Endothelial cell (in vitro differentiated cells): ENCODE measurements around the gene IL36RN. TPM values are rescaled to one million over a fixed set of nuclear protein-coding genes. Genes with fewer than 3 reads are reported as not detected.

ENCODE experiments used
- DNase-seq: peaks from one replicate; pipeline ENCODE4 v3.0.0; 2021; ENCODE audit warnings: low spot score
- H3K27ac Mint-ChIP-seq: one replicate; pipeline ENCODE4 v1.8.0; 2021; ENCODE audit warnings: mixed read lengths, inconsistent platforms; ENCODE audit not compliant: unreplicated experiment
- H3K27me3 Mint-ChIP-seq: one replicate; pipeline ENCODE4 v1.8.0; 2021; ENCODE audit warnings: mild to moderate bottlenecking, moderate library complexity, mixed read lengths, inconsistent platforms; ENCODE audit not compliant: unreplicated experiment
- H3K36me3 Mint-ChIP-seq: one replicate; pipeline ENCODE4 v1.8.0; 2021; ENCODE audit warnings: mild to moderate bottlenecking, low read depth, mixed read lengths, inconsistent platforms; ENCODE audit not compliant: unreplicated experiment
- H3K4me1 Mint-ChIP-seq: one replicate; pipeline ENCODE4 v1.8.0; 2021; ENCODE audit warnings: mild to moderate bottlenecking, mixed read lengths, inconsistent platforms; ENCODE audit not compliant: unreplicated experiment
- H3K4me3 Mint-ChIP-seq: one replicate; pipeline ENCODE4 v1.8.0; 2021; ENCODE audit warnings: mild to moderate bottlenecking, mixed read lengths, inconsistent platforms; ENCODE audit not compliant: unreplicated experiment
- H3K9me3 Mint-ChIP-seq: one replicate; pipeline ENCODE4 v1.8.0; 2021; ENCODE audit warnings: mixed read lengths, inconsistent platforms; ENCODE audit not compliant: unreplicated experiment
- CTCF ChIP-seq: fragments of 200-600 bp; sonication (generic); IDR thresholded peaks from one replicate; pipeline ENCODE4 v1.5.0; 2021; ENCODE audit warnings: antibody characterized with exemption; ENCODE audit not compliant: unreplicated experiment
- total RNA-seq: library from RNA; stranded (reverse); fragmentation: NEBNext Ultra II Directional; extraction: Animal tissue kit (Norgen Biotek cat#: 25700); gene quantifications from one replicate; pipeline ENCODE4 v1.2.1, GENCODE V29; 2021; ENCODE audit not compliant: unreplicated experiment

The IL36RN gene
- total RNA-seq, 1 donor from 2014 or later: not detected

GRCh38 chr2:113080134-113080533 is 21.1 kb downstream of the IL36RN start:
- Mint-ChIP-seq H3K36me3 (no peaks in the 10 kb centered on the region), H3K4me1 (no peaks in the 10 kb centered on the region), H3K4me3 (no peak overlapping the region), H3K9me3 (no peaks in the 10 kb centered on the region), H3K27ac (no peak overlapping the region), H3K27me3 (peaks cover 6% of the 10 kb centered on the region)
- TF ChIP-seq CTCF: peak; percentile 53
- DNase-seq: peak; percentile 63

GRCh38 chr2:113081488-113082210 is 22.7 kb downstream of the IL36RN start:
- no peak for TF ChIP-seq CTCF
- no peaks in the 10 kb centered on the region for H3K36me3 Mint-ChIP-seq
- peaks cover 9% of the 10 kb centered on the region for H3K27me3 Mint-ChIP-seq
- no peaks in the 10 kb centered on the region for H3K9me3 Mint-ChIP-seq
- DNase-seq: no peak
- no peaks in the 10 kb centered on the region for H3K4me1 Mint-ChIP-seq
- H3K27ac Mint-ChIP-seq: no peak overlapping the region
- H3K4me3 Mint-ChIP-seq: no peak overlapping the region

GRCh38 chr2:113083296-113083695 is 24.3 kb downstream of the IL36RN start:
- TF ChIP-seq CTCF: no peak
- H3K4me1 Mint-ChIP-seq: no peaks in the 10 kb centered on the region
- no peaks in the 10 kb centered on the region for H3K9me3 Mint-ChIP-seq
- peaks cover 3% of the 10 kb centered on the region for H3K27me3 Mint-ChIP-seq
- H3K4me3 Mint-ChIP-seq: no peak overlapping the region
- H3K27ac Mint-ChIP-seq: no peak overlapping the region
- no peaks in the 10 kb centered on the region for H3K36me3 Mint-ChIP-seq
- DNase-seq: no peak

- Mint-ChIP-seq H3K27me3 (peaks cover 3% of the 10 kb centered on the region), H3K4me1 (no peaks in the 10 kb centered on the region), H3K36me3 (no peaks in the 10 kb centered on the region), H3K4me3 (no peak overlapping the region), H3K9me3 (no peaks in the 10 kb centered on the region), H3K27ac (no peak overlapping the region)
- TF ChIP-seq CTCF: peak; percentile 32
- DNase-seq: no peak
These were observed 25.4 kb downstream of the IL36RN start for GRCh38 chr2:113084249-113085000.

GRCh38 chr2:113085542-113085941 is 26.5 kb downstream of the IL36RN start:
- no peak overlapping the region for H3K27ac Mint-ChIP-seq
- peaks cover 3% of the 10 kb centered on the region for H3K27me3 Mint-ChIP-seq

More at GRCh38 chr2:113085542-113085941, 26.5 kb downstream of the IL36RN start:
- no peak for DNase-seq
- H3K4me3 Mint-ChIP-seq: no peak overlapping the region
- no peaks in the 10 kb centered on the region for H3K9me3 Mint-ChIP-seq
- H3K36me3 Mint-ChIP-seq: no peaks in the 10 kb centered on the region
- H3K4me1 Mint-ChIP-seq: no peaks in the 10 kb centered on the region
- TF ChIP-seq CTCF: no peak
